GM21737 (cell line): ENCODE measurements around the gene SLC25A3.
"Not testable (repeated sequence)": the region's sequence is repeated elsewhere in the genome, so short reads cannot be mapped to it uniquely, and the experiment has no call there.

Source experiments
- ATAC-seq: cut with Tn5 transposase; IDR thresholded peaks from one replicate; pipeline ENCODE4 v1.9.1; 2021; ENCODE audit warnings: mild to moderate bottlenecking, moderate library complexity; ENCODE audit not compliant: unreplicated experiment

The SLC25A3 gene

GRCh38 chr12:98594050-98594835, 757 bp downstream of the SLC25A3 start:
- ATAC-seq, result peak; percentile 12

- no peak for ATAC-seq
Measured at GRCh38 chr12:98595243-98595988, 1.9 kb downstream of the SLC25A3 start.

- ATAC-seq, result not testable (repeated sequence)
Measured at GRCh38 chr12:98597313-98597712, 3.8 kb downstream of the SLC25A3 start.

GRCh38 chr12:98601924-98602323, 8.4 kb downstream of the SLC25A3 start:
- ATAC-seq, result no peak

- no peak for ATAC-seq
Measured at GRCh38 chr12:98606359-98606988, 13.0 kb downstream of the SLC25A3 start.

GRCh38 chr12:98610596-98610995, 17.1 kb downstream of the SLC25A3 start:
- no peak for ATAC-seq

- peak; percentile 88 for ATAC-seq
Measured at GRCh38 chr12:98612696-98613334, 19.3 kb downstream of the SLC25A3 start.

GRCh38 chr12:98618952-98619351, 25.5 kb downstream of the SLC25A3 start:
- no peak for ATAC-seq

GRCh38 chr12:98635657-98636323, 42.3 kb downstream of the SLC25A3 start:
- peak; percentile 61 for ATAC-seq

- ATAC-seq, result no peak
Measured at GRCh38 chr12:98637068-98637467, 43.6 kb downstream of the SLC25A3 start.

GRCh38 chr12:98638009-98638408, 44.5 kb downstream of the SLC25A3 start:
- ATAC-seq, result no peak

- ATAC-seq, result no peak
Measured at GRCh38 chr12:98639491-98639890, 46.0 kb downstream of the SLC25A3 start.

- not testable (repeated sequence) for ATAC-seq
Measured at GRCh38 chr12:98642801-98643200, 49.3 kb downstream of the SLC25A3 start.

- peak; percentile 11 for ATAC-seq
Measured at GRCh38 chr12:98644433-98644711, 50.9 kb downstream of the SLC25A3 start.

GRCh38 chr12:98644712-98645571, 51.5 kb downstream of the SLC25A3 start, which contains the start of the genes APAF1 and IKBIP:
Gene APAF1, plus strand, starts transcription at chr12:98645290. Its CDS starts 3,070 bp downstream, at chr12:98648360.
Gene IKBIP, minus strand, starts transcription at chr12:98644788. Its CDS starts 87 bp downstream, at chr12:98644701.
- peak; percentile 89 for ATAC-seq

GRCh38 chr12:98645572-98646067, 52.1 kb downstream of the SLC25A3 start:
- no peak for ATAC-seq

GRCh38 chr12:98646294-98647090, 53.0 kb downstream of the SLC25A3 start:
- ATAC-seq, result no peak

- ATAC-seq, result no peak
Measured at GRCh38 chr12:98651328-98651727, 57.8 kb downstream of the SLC25A3 start.
